Adipocyte (in vitro differentiated cells): ENCODE data around the gene COPS7B.
"Not testable (repeated sequence)": the region's sequence is repeated elsewhere in the genome, so short reads cannot be mapped to it uniquely, and the experiment has no call there.

Experiments used
- DNase-seq: peaks from one replicate; pipeline ENCODE4 v3.0.0-alpha.2; 2015; ENCODE audit warnings: low read depth
- H3K27me3 ChIP-seq: replicated peaks from 2 replicates; pipeline ENCODE4 v1.7.0; 2013; ENCODE audit warnings: mild to moderate bottlenecking, low read length, moderate library complexity; ENCODE audit not compliant: control insufficient read depth, insufficient read depth
- H3K36me3 ChIP-seq: 2 replicates; pipeline ENCODE4 v1.7.0; 2013; ENCODE audit warnings: low read length, mild to moderate bottlenecking, moderate library complexity; ENCODE audit not compliant: control insufficient read depth, insufficient read depth, severe bottlenecking
- H3K4me1 ChIP-seq: 2 replicates; pipeline ENCODE4 v1.7.0; 2013; ENCODE audit warnings: mild to moderate bottlenecking, low read length, moderate library complexity; ENCODE audit not compliant: control insufficient read depth, insufficient read depth
- H3K4me3 ChIP-seq: 2 replicates; pipeline ENCODE4 v1.7.0; 2013; ENCODE audit warnings: mild to moderate bottlenecking, low read length, moderate library complexity
- H3K9ac ChIP-seq: 2 replicates; pipeline ENCODE4 v1.7.0; 2013; ENCODE audit warnings: mild to moderate bottlenecking, low read length, moderate library complexity
- H3K9me3 ChIP-seq: 2 replicates; pipeline ENCODE4 v1.7.0; 2013; ENCODE audit warnings: mild to moderate bottlenecking, low read length, moderate library complexity; ENCODE audit not compliant: control insufficient read depth

COPS7B gene

GRCh38 chr2:231786177-231786916, at the start of gene COPS7B:
Gene COPS7B (plus strand): TSS chr2:231786445. CDS start chr2:231788571, 2,126 bp downstream.
- Histone ChIP-seq H3K9me3 (no peaks in the 10 kb centered on the region), H3K9ac (peak within 1 kb of the TSS; percentile 87), H3K4me3 (peak within 1 kb of the TSS; percentile 92), H3K27me3 (no peaks in the 10 kb centered on the region), H3K4me1 (peaks cover 33% of the 10 kb centered on the region), H3K36me3 (peaks cover 16% of the 10 kb centered on the region)
- DNase-seq = peak; percentile 88

DNA sequence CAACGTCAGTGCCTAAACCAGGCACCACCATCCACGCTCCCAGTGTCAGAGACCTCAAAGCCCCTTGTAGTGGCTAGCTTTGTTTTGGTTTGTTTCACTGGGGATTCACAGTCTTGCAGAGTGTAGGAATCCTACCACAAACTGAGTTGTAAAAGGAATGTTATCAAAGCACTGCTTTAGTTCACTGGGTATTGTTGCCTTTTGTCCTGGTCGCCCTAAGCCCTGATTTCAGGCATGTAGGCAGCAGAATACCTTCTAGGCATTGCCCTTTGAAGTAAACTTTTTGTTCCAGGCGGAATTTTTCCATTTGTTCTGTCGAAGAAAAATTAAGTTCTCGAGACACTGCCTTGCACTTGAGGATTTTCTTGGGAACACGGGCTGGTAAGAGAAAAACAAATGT, 48.5 kb upstream of the COPS7B start:
- H3K4me3 ChIP-seq = no peak overlapping the region
- peaks cover 8% of the 10 kb centered on the region for H3K36me3 ChIP-seq
- no peak for DNase-seq
- H3K27me3 ChIP-seq = no peaks in the 10 kb centered on the region
- no peaks in the 10 kb centered on the region for H3K4me1 ChIP-seq
- H3K9ac ChIP-seq = no peak overlapping the region
- H3K9me3 ChIP-seq = no peaks in the 10 kb centered on the region

- H3K4me1 ChIP-seq = peaks cover 9% of the 10 kb centered on the region
- DNase-seq = no peak
- H3K9ac ChIP-seq = no peak overlapping the region
- H3K9me3 ChIP-seq = no peaks in the 10 kb centered on the region
- H3K4me3 ChIP-seq = no peak overlapping the region
- H3K36me3 ChIP-seq = no peaks in the 10 kb centered on the region
- no peaks in the 10 kb centered on the region for H3K27me3 ChIP-seq
These were observed 42.7 kb upstream of the COPS7B start for GRCh38 chr2:231743376-231744116.

DNA sequence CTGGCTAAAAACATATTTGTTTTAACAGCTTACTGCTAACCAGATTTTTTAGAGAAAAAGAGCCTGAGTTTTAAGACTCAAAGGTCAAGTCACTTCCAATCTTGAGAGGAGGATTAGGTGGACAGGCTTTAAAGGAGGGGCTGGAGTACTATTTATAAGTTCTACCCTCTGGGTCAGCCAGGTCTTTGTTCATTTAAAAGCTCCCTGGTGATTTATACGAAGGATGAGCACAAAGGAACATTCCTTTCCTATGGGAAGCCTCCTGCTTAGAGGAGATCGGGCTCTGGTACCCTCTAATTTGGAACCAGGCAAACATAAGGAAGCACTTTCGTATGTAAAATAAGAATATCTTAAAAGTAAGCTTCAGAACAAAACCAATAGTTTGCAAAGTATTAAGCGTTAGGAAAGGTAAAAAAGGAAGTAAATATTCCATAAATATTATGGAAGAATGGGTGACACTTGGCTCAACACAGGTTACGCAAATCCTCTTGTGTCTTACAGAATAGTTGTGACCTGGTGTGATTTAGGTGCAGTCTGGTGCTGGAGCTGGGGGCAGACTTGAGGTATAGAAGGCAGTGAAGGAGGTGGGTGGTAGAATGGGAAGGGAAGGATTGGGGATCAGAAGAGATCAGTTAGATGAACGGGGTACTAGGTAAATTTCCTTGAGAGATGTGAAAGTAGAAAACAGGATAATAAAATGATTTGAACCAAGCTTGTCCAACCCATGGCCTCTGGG, 40.8 kb upstream of the COPS7B start:
- H3K9me3 ChIP-seq = no peaks in the 10 kb centered on the region
- no peaks in the 10 kb centered on the region for H3K36me3 ChIP-seq
- H3K9ac ChIP-seq = no peak overlapping the region
- peaks cover 9% of the 10 kb centered on the region for H3K4me1 ChIP-seq
- DNase-seq = no peak
- H3K4me3 ChIP-seq = no peak overlapping the region
- H3K27me3 ChIP-seq = no peaks in the 10 kb centered on the region

DNA sequence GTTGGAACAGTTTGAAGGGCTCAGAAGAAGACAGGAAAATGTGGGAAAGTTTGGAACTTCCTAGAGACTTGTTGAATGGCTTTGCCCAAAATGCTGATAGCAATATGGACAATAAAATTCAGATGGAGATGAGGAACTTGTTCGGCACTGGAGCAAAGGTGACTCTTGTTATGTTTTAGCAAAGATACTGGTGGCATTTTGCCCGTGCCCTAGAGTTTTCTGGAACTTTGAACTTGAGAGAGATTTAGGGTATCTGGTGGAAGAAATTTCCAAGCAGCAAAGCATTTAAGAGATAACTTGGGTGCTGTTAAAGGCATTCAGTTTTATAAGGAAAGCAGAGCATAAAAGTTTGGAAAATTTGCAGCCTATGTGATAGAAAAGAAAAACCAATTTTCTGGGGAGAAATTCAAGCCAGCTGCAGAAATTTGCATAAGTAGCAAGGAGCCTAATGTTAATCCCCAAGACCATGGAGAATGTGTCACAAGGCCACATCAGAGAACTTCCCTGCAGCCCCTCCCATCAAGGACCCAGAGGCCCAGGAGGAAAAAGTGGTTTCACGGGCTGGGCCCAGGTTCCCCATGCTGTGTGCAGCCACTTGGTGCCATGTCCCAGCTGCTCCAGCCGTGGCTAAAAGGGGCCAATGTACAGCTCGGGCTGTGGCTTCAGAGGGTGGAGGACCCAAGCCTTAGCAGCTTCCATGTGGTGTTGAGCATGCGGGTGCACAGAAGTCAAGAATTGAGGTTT, 37.9 kb upstream of the COPS7B start:
- not testable (repeated sequence) for H3K27me3 ChIP-seq, H3K9me3 ChIP-seq, DNase-seq, H3K4me3 ChIP-seq, H3K9ac ChIP-seq, H3K4me1 ChIP-seq, H3K36me3 ChIP-seq

- DNase-seq, H3K27me3 ChIP-seq, H3K36me3 ChIP-seq, H3K9ac ChIP-seq, H3K4me3 ChIP-seq, H3K9me3 ChIP-seq, H3K4me1 ChIP-seq: not testable (repeated sequence)
These were observed 37.2 kb upstream of the COPS7B start for GRCh38 chr2:231749016-231749415.

- H3K4me1 ChIP-seq = no peaks in the 10 kb centered on the region
- H3K9ac ChIP-seq = no peak overlapping the region
- no peaks in the 10 kb centered on the region for H3K27me3 ChIP-seq
- DNase-seq = no peak
- H3K9me3 ChIP-seq = no peaks in the 10 kb centered on the region
- no peaks in the 10 kb centered on the region for H3K36me3 ChIP-seq
- no peak overlapping the region for H3K4me3 ChIP-seq
These were observed 35.0 kb upstream of the COPS7B start for GRCh38 chr2:231751042-231751815.

- H3K9me3 ChIP-seq = no peaks in the 10 kb centered on the region
- no peaks in the 10 kb centered on the region for H3K36me3 ChIP-seq
- no peaks in the 10 kb centered on the region for H3K4me1 ChIP-seq
- H3K9ac ChIP-seq = no peak overlapping the region
- DNase-seq = no peak
- H3K4me3 ChIP-seq = no peak overlapping the region
- H3K27me3 ChIP-seq = no peaks in the 10 kb centered on the region
These were observed 34.2 kb upstream of the COPS7B start for GRCh38 chr2:231752061-231752460.

DNA sequence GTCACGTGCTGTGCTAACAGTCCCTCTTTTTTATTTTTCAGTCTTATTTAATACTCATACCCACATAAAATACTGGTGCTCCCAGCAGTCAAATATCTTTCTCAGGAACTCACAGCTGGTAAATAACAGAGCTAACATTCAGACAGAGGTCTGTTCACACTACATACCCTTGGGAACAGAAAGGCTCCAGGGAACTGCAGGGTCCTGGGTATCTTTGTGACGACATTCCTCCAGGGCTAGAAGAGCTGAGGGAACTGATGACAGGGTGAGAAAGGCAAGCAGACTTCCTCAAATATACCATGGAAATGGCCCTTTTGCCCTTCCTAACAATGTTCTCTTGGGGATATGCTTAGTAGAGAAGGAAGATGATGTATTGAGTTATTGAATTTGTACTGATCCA, 24.5 kb upstream of the COPS7B start:
- Histone ChIP-seq H3K4me3 (no peak overlapping the region), H3K36me3 (no peaks in the 10 kb centered on the region), H3K27me3 (no peaks in the 10 kb centered on the region), H3K9me3 (no peaks in the 10 kb centered on the region), H3K4me1 (no peaks in the 10 kb centered on the region), H3K9ac (no peak overlapping the region)
- no peak for DNase-seq

DNA sequence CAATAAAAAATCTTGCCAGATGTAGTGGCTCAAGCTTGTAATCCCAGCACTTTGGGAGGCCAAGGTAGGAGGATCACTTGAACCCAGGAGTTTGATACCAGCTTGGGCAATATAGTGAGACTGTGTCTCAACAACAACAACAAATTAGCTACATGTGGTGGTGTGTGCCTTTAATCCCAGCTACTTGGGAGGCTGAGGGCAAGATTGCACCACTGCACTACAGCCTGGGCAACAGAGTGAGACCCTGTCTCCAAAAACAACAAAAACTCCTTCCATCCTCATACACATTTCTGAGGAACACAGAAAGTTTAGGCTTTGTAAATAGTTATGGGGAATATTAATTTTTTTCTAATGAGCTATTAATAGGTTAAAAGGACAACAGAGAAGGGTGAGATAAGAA, 22.1 kb upstream of the COPS7B start:
- H3K27me3 ChIP-seq = no peaks in the 10 kb centered on the region
- H3K4me1 ChIP-seq = peaks cover 4% of the 10 kb centered on the region
- H3K4me3 ChIP-seq = no peak overlapping the region
- no peaks in the 10 kb centered on the region for H3K36me3 ChIP-seq
- no peak for DNase-seq
- no peak overlapping the region for H3K9ac ChIP-seq
- no peaks in the 10 kb centered on the region for H3K9me3 ChIP-seq
